HG02798 (cell line): ENCODE results near the gene ERI2.
"Not testable (repeated sequence)": the region's sequence is repeated elsewhere in the genome, so short reads cannot be mapped to it uniquely, and the experiment has no call there.

Source experiments
- ATAC-seq: cut with Tn5 transposase; IDR thresholded peaks from one replicate; pipeline ENCODE4 v1.9.1; 2021; ENCODE audit warnings: mild to moderate bottlenecking; ENCODE audit not compliant: unreplicated experiment, poor library complexity

ERI2 gene

DNA sequence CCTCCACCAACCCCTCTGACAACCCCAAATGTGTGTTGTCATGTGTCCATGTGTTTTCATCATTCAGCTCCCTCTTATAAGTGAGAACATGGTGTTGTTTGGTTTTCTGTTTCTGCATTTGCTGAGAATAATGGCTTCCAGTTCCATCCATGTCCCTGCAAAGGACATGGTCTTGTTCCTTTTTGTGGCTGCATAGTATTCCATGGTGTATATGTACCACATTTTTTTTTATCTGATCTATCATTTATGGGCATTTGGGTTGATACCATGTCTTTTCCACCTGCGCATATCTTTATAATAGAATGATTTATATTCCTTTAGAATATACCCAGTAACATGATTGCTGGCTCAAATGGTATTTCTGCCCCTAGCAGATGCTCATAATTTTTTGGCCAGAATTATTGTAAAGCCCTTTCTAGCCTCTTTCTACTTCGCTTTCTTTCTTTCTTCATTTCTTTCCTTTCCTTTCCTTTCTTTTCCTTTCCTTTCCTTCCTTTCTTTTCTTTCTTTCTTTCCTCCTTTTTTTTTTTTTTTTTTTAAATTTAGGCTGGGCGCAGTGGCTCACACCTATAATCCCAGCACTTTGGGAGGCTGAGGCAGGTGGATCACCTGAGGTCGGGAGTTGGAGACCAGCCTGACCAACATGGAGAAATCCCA, 12.8 kb upstream of the ERI2 start:
- ATAC-seq = no peak

DNA sequence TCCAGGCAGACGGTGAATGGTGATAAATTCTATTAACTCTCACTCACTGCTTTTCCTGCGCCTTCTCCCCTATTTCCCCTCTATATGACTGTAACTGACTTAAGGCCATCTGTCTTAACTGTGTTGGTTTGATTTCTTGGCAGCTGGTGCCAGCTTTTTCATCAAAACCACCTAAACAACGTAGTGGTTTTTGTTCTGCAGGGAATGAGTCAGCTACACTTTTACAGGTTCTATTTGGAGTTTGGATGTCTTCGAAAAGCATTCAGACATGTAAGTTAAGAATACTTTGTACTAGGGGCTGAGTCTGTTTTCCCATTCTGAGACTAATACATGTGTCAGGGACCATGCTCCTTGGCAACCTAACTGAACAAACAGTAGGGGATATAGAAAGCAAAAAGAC, 8.5 kb upstream of the ERI2 start:
- no peak for ATAC-seq

DNA sequence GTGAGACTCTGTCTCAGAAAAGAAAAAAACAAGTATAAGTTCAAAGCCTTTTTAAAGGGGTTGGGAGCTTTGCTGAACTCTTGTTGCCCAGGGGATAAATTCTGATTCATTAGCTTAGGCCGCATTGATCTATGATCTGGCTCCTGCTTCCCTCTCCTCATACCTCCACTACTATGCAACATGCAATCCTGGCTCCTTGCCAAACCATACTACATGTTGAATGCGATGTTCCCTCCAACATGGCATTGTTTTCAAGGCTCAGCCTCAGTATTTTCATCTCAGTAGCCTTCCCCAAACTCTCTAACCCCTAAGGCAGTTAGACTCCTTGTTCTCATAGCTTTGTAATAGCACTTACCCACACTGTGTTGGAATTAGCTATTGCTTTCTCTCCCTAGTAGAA, 6.2 kb upstream of the ERI2 start:
- no peak for ATAC-seq

GRCh38 chr16:20811889-20812439, 5.7 kb upstream of the ERI2 start:
- no peak for ATAC-seq

GRCh38 chr16:20807862-20808261, 1.6 kb upstream of the ERI2 start:
- ATAC-seq = no peak

- not testable (repeated sequence) for ATAC-seq
These were observed 546 bp downstream of the ERI2 start for GRCh38 chr16:20805684-20806167.

DNA sequence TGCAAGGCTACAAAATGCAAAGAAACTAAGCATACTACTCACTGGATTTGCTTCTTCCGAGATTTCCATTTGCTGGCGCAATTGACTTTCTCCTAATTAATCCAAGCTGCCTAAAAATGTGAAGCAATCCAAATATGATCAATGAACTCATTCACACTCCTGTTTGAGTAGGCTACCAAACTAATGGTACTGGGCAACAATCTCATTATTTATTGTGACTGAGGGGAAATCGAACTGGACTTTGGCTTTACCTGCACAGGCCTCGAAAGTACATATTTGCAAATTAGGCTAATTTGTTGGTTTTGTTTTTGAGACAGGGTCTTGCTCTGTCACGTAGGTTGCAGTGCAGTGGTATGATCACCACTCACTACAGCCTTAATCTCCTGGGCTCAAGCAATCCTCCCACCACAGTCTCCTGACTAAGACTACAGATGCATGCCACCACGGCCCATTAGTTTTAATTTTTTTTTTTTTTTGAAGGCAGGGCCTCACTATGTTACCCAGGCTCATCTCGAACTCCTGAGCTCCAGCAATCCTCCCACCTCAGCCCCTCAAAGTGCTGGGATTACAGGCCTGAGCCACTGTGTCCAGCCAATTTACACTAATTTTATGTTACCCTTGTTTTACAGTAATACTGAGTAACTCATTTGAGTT, 2.6 kb downstream of the ERI2 start:
- ATAC-seq = no peak

DNA sequence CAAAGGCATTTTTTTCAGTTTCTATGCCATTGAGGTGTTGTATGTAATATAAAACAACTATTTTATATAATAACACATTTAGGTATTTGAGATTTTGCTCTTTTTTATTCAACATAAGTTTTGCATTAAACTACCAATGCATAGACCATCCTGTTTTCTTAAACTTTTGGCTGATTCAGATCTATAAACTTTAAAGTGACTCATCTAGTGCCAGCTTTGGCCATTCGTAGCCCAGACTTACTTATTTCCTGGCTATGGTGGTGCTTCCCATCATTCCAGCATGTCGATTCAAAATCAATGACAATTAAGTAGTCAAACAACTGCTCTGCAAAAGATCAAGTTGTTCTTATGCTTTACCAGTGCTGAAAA, 3.1 kb downstream of the ERI2 start:
- no peak for ATAC-seq

DNA sequence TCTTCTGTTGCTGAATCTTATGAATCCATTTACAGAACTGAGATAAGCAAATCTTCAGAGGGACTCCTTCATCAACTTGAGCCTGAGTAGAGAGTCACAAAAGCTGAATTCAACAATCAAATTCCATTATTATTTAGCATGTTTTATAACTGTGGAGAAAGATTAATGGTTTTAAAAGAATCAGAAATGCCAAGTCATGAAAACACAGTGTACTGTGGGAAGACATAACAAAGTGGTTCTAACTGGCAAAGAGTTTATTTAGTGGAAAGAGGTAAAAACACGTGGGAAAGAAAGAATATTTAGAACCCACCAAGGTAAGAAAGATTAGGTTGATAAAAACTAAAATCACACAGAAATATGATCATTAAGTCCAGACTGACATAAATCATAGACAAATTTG, 5.0 kb downstream of the ERI2 start:
- ATAC-seq = no peak

DNA sequence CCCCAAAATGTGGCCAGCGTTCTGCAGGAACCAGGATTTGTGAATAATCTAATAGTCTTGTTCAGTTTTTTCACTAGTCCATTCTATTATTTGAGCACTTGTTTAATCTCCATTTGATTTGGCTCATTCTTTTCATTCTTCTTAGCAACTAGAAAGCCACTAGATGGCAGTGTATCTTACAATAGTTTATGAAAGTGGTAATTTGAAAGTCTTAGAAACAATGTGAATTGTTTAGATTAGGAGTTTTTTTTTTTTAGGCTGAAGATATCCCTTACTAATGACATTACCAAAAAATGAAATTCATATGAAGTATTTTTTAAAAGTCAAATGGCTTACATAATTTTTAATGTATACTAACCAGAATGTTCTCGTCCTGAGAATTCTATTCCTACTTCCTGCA, 6.7 kb downstream of the ERI2 start:
- ATAC-seq = no peak

- no peak for ATAC-seq
These were observed 7.9 kb downstream of the ERI2 start for GRCh38 chr16:20798364-20798763.

DNA sequence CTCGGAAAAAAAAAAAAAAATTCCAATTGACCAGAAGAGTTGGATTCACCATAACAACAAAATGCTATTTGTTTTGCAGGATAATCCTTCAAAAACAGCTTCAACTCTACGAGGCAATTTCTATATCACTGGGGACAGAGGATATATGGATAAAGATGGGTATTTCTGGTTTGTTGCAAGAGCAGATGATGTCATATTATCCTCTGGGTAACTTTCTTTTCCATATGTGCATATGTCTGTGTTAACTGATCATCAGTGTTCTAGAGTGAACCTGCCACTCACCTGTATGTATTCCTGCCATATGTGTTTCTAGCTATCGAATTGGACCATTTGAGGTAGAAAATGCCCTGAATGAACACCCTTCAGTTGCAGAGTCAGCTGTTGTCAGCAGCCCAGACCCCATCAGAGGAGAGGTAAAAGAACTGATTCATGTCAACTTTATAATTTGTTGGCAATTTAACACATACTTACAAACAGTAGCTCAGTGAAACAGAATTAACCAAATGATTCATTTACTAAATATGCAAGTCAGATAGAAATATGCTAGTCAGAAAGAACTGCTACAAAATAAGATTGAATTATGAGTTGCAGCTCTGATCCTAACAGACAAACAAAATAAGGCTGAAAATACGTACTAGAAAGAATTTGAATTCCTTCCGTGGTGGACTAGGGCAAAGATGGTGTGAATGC, 14.2 kb downstream of the ERI2 start:
- no peak for ATAC-seq

GRCh38 chr16:20789130-20789529, 17.1 kb downstream of the ERI2 start:
- no peak for ATAC-seq

DNA sequence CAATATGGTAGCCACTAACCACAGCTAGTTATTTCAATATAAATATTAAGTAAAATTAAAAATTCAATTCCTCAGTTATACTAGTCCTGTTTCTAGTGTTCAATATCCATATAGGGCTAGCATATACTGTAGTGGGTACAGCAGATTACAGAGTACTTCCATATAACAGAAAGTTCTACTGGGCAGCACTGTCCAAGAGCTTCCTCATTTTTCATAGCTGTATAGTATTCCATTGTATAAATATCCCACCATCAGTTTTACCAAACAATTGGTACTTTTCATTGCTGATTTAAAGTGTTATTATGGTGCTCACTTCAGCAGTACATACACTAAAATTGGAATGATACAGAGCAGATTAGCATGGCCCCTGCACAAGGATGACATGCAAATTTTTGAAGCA, 22.1 kb downstream of the ERI2 start:
- ATAC-seq = no peak

DNA sequence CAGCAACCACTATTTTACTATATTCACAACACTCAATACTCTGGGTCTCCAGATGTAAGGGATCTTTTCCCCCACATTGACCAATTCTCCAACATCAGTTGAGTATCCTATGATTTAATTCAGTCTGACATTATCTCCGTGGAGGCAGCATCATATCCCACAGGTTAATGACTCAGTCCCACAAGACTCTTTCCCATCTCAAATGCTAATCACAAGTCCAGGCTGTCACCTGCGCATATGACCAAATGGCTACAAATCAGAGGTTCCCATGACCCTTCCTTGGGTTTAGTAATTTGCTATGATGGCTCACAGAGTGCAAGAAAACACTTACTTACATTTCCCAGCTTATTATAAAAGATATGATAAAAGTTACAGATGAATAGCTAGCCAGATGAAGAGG, 23.8 kb downstream of the ERI2 start:
- no peak for ATAC-seq

DNA sequence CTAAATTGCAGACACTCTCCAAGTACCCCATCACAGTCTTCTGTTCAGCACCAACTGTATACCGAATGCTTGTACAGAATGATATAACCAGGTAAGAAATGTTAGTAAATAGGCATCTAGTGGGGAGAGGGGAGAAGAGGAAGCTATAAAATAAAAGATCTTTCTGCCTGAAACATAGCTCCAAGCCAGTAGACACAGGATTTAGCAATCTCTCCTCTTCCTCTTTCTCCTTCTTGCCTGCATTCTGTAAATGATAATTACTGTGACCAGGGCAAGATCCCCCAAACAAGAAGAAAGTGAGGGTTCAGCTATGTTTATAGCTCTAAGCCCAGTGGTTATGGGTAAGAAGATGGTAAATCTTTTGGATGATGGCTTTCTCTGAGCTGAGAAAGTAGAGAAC, 24.6 kb downstream of the ERI2 start:
- ATAC-seq = no peak

DNA sequence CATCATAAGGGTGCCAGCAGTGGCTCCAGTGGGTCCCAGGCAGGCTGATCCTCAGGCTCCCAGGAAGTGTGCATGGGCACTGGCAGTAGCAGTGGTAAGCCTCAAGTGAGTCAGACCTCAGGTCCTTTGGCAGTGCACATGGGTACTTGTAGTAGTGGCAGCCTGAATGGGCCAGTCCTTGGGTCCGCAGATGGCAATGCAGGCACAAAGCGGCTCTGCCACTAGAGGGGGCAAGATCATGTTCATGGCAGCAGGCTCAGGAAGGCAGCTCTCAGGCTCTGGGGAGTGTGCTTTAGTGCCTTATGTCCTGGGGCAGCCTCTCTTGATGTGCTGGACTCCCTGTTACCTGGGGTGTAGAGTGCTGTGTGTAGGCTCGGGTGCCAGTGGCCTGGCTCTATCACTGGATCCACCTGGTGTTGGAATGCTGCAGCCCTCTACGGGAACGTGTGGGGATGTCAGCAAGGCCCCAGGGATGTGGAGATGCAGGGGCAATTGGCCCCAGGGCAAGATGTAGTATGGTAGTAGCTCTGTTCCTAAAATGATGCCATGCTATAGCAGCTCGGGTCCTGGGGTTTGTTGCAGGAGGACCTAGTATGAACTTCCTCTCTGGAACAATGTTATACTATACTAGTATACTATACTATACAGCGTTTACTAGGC, 31.4 kb downstream of the ERI2 start:
- peak; percentile 70 for ATAC-seq

- no peak for ATAC-seq
These were observed 32.6 kb downstream of the ERI2 start for GRCh38 chr16:20773679-20774078.

DNA sequence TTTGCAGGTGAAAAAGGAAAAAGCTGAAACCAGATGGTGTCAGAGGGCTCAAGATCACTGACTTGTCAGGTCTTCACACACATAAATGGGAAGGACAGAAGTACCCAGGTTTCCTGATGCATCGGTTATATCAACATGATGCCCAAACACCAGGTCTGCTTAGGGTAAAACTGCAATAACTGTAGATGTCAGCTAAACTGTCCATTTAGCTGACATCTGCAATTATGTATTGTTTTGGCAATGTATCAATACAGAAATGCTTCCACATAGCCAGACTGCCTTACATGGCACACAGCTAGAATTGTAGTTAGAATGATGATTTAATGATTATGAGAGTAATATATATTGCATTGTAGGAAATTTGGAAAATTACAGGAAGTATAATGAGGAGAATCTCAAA, 37.5 kb downstream of the ERI2 start:
- no peak for ATAC-seq

DNA sequence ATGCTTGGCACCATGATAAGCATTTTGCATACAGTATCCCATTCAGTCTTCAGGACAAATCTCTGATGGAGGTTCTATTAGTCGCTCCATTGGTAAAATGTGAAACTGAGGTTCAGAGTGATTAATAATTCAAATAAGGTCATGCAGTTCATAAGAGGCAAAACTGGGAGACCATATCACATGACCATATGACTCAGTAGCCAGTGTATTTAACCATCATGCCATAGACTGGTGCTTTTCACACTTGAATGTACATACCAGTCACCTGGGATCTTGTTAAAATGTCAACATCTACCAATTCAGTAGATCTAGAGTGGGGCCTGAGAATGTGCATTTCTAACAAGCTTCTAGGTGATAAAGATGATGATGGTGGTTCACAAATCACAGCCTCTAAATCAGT, 38.2 kb downstream of the ERI2 start:
- no peak for ATAC-seq

DNA sequence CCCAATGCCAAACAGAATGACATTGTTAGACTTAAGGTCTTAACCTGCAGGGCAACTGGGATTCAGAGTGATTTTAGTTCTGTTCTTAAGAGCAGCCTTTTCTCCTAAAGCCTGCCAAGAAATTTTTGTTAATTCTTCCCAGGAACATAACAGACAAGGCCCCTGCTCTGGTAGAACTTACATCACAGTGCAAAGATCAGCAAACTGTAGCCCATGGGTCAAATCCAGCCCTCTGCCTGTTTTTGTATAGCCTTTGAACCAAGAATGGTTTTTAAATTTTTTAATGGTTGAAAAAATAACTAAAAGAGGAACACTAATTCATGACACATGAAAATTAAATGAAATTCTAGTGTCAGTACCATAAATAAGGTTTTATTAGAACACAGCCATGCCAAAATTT, 38.7 kb downstream of the ERI2 start:
- ATAC-seq = no peak
